GM18517 (cell line): ENCODE data around the gene KRTAP10-10.
"Not testable (repeated sequence)": the region's sequence is repeated elsewhere in the genome, so short reads cannot be mapped to it uniquely, and the experiment has no call there.

ENCODE experiments used
- ATAC-seq: cut with Tn5 transposase; IDR thresholded peaks from one replicate; pipeline ENCODE4 v1.9.1; 2021; ENCODE audit warnings: mild to moderate bottlenecking, moderate library complexity; ENCODE audit not compliant: unreplicated experiment

KRTAP10-10 gene, protein sequence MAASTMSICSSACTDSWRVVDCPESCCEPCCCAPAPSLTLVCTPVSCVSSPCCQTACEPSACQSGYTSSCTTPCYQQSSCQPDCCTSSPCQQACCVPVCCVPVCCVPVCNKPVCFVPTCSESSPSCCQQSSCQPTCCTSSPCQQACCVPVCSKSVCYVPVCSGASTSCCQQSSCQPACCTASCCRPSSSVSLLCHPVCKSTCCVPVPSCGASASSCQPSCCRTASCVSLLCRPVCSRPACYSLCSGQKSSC

DNA sequence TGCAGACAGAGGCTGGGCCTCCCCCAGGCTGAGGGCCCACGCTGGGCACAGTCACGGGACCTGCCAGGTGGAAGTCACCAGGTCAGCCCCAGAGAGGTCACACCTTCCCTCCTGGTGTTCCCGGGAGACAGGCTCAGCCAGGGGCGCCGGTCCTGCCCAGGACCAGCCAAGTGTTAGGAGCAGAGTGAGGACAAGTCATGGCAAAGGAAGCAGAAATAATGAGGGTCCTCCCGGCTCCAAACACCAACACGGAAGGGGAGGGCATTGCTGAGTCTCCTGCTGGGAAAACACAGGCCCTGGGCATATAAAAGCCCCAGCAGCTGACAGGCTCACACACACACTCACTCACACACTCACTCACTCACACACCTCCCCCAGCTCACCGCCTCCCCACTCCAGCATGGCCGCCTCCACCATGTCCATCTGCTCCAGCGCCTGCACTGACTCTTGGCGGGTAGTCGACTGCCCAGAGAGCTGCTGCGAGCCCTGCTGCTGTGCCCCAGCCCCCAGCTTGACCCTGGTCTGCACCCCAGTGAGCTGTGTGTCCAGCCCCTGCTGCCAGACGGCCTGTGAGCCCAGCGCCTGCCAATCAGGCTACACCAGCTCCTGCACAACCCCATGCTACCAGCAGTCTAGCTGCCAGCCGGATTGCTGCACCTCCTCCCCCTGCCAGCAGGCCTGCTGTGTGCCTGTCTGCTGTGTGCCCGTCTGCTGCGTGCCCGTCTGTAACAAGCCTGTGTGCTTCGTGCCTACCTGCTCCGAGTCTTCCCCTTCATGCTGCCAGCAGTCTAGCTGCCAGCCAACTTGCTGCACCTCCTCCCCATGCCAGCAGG is at the start of gene KRTAP10-10:
KRTAP10-10 (plus strand) TSS at position 339 of the 833 bp plus-strand sequence; CDS start at position 401, 62 bp downstream.
- ATAC-seq, result no peak

DNA sequence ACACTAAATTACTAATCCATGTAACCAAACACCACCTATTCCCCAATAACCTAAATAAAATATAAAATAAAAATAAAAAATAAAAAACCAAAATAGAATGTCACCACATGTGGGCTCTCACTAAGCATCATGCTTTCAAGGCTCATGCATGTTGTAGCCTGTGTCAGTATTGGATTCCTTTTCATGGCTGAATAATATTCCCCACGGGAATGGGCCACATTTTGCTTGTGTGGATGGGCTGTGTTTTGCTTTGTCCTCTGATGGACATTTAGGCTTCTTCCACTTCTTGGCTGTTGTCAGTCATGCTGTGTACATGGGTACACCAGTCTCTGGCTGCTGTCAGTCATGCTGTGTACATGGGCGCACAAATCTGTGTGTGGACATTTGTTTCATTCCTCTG is 48.1 kb upstream of the KRTAP10-10 start:
- ATAC-seq, result no peak

DNA sequence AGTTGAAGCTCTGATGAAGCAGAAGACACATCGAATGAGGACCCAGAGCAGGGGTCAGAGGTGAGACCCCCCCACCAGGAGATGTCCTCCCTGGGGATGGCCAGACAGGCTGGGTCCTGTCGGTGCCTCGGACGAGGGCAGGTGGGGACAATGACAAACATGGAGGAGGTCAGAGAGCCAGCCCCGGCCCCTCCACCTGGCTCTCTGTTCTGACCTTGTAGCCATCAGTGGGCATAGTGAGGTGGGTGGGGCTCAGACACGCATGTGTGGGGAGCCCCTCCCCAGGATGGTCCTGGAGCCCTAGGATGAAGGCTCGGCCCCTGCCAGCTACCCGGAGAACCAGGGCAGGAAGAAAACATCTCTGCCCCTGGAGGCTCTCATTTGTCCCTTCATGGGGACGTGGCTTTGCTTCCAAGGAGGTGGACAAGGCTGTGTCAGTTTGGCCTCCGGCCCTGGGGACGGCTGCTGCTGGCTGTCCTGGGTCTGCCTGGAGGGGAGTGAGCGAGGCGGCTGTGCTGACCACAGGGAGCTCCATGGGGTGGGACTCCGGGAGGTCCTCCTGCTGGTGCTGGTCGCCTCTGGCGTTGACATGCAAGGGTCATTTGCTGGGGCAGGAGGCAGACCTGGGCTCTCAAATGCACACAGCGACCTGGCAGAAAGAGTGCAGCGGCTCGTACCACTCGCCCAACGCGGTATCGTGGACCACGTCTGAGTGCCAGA is 47.4 kb upstream of the KRTAP10-10 start:
- ATAC-seq, result no peak

DNA sequence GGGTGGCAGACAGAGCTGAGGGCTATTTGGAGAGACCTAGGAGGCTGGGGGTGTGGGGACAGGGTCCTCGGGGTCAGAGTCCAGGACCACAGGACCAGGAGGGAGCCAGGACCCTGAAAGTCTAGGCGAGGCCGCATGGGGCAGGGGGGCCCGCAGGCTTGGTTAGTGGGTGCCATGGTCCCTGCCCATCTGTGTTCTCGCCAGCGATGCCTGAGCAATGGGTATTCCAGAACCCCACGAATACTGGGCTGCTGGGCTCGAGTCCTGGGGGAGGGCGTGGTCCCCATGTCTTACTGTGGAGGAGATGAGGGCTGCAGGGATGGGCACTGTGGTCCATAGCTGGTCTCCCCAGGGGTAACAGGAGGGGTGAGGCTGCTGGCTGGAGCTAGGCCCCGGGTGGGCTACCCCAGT is 46.8 kb upstream of the KRTAP10-10 start:
- ATAC-seq, result no peak

DNA sequence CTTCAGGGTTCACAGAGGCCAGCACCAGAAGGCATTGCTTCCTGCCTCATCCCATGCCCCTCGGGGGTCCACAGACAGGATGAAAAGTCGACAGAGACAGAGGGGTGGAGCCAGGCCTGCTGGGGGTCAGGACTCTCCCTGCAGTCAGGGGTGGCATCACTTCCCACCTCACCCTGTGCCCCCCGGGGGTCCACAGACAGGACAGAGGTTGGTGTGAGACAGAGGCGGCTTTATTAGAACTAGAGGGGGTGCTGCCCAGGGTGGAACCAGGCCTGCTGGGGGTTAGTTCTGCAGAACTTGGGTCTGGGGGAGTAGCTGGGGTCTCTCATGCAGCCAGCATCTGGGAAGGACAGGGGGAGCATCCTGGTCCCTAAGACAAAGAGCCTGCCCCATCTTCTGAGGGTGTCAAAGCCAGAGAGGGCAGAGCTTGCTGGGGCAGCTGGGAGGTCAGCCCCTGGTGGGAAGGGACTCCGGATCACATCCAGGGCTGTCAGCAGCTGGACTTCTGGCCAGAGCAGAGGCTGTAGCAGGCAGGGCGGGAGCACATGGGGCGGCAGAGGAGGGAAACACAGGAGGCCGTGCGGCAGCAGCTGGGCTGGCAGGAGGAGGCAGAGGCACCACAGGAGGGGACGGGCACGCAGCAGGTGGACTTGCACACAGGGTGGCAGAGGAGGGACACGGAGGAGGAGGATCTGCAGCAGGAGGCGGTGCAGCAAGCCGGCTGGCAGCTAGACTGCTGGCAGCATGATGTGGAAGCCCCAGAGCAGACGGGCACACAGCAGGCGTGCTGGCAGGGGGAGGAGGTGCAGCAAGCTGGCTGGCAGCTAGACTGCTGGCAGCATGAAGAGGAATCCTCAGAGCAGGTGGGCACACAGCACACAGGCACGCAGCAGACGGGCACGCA is 46.0 kb upstream of the KRTAP10-10 start:
- ATAC-seq, result not testable (repeated sequence)

DNA sequence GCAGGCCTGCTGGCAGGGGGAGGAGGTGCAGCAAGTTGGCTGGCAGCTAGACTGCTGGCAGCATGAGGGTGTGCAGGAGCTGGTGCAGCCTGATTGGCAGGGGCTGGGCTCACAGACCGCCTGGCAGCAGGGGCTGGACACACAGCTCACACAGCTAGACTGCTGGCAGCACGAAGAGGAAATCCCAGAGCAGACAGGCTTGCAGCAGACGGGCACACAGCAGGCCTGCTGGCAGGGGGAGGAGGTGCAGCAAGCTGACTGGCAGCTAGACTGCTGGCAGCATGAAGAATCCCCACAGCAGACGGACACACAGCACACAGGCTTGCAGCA is 45.4 kb upstream of the KRTAP10-10 start:
- ATAC-seq, result not testable (repeated sequence)

DNA sequence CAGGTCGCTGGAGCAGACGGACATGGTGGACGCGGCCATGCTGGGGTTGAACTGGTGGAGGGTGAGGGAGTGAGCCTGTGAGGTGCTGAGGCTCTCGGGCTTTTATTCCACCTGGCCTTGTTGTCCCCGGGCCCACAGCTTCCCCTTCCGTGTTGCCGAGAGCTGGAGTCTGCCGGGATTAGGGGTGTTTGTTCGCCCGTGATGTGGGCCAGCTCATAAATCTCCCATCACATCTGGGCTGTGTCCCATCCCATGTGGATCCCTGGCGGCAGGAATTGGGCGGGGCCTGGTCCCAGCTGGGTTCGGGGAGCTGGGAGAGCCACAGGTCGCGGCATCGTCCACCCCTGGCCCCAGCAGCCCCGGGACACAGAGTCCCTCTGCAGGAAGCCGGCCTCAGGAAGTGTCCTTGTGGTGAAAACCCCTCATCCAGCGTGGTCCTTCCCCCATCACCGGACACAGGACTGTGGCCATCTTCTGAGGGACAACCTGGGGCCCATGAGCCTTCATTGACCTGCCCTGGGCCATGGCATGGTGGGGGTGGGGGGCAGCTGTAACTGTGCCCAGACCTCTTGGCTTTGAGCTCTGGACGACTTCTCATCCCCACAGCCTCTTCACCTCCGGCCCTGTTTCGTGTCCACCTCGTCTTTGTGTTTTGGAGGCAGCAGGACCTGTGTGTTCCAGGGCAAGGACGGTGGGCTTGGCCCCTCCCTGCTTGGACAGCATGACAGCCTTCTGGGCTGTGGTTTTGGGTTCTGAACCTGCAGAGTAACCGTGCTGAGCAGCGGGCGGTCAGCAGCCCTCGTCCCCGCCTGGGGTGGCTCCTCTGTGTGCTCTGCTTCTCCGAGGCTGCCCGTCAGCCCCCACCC is 44.5 kb upstream of the KRTAP10-10 start, which contains the start of gene KRTAP10-6:
KRTAP10-6 (minus strand) TSS at position 60 of the 866 bp plus-strand sequence; CDS start at position 39, 21 bp downstream.
- ATAC-seq, result no peak

DNA sequence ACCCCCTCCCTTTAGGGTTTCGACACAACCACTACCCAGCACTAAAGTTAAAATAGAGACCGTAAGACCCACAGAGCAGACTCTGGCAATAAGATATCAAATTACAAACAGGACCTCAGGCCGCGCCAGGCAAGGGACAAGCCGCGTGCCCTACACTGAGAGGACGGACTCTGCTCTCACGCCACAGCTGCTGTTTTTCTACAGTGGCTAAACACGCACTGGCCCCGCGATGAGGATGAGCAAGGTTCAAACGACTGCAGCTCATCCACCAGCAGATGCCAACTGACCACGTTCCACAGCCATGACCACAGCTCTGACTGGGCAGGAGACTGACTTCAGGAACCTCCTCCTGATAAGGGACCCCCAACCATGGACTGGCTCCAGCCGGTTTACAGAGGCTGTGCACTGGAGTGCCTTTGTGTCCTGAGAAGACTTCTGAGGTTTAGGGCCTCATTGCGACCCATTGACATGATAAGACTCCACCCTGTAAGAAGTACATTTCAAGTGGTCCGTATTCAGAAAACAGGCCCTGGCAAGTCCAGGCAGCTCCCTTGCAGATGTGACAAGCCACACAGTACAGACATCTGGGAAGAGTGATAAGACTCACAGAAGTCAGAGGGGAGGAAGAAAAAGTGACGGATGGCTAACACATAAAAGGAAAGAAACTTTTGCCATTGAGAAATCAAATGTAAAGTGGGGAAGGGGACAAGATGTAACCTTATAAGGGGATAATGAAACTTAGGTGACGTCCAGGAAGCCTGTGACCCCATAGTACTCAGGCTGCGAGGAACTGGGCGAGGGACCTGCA is 43.4 kb upstream of the KRTAP10-10 start:
- no peak for ATAC-seq

DNA sequence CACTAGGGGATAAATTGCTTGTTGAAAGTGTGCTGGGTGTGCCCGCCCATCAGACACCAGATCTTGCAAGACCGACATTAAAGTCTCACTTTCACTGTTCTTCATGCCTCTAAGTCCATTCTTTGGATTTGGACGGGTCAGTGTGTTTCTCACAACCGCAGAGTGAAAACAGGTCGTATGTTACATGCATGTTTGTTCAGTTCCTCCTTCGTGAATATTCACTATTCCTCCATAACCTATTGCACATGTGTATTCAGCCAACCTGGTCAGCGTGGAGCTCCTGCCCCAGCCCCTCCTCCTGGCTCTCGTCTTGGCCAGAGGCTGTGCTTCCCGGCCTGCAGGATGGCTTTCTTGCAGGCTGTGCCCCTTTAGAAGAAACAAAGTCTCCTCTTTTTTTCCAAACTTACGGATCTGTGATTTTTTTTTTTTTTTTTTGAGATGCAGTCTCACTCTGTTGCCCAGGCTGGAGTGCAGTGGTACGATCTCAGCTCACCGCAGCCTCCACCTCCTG is 42.7 kb upstream of the KRTAP10-10 start:
- ATAC-seq, result no peak

DNA sequence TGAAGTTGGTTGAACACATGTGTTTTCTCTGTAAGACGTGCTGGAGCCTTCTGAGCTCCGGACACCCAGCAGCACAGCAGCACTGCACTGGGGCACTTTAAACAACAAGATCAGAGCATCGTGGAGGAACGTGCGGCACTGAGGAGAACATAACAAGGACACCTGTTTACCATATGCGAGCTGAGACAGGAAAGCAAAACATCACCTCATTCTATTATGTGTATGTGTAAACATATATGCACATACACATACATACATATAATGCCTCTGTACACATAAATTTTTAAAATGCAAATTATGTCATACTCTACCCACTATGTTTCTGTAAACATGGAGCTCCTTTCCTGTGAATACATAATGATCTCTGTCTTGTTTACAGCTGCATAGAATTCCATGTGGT is 41.6 kb upstream of the KRTAP10-10 start:
- no peak for ATAC-seq

DNA sequence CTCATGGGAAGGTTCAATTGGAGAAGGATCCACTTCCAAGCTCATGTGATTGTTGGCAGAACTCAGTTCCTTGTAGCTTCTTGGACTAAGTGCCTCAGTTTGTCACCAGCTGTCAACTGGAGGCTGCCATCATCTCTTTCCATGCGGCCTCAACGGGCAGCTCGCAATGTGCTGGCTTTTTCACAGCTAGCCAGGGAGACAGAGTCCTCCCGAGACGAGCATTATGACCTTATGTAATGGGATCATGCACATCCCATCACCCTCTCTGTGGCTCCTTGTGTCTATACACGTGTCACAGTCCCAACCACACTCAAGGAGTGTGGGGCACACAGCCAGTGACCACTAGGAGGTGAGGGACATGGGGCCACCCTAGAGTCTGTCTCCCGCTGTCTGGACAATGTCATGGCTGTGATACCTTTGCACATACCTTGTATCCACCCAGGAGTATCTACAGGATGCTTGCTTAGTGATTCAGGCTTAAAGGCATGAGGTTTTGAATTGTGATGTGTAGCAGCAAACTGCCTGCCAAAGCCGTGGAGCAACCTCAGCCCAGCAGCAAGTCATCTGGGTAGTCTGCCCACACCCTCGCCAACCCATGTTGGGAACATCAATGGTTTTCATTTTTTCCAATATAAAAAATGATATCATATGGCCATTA is 41.0 kb upstream of the KRTAP10-10 start:
- ATAC-seq, result no peak

DNA sequence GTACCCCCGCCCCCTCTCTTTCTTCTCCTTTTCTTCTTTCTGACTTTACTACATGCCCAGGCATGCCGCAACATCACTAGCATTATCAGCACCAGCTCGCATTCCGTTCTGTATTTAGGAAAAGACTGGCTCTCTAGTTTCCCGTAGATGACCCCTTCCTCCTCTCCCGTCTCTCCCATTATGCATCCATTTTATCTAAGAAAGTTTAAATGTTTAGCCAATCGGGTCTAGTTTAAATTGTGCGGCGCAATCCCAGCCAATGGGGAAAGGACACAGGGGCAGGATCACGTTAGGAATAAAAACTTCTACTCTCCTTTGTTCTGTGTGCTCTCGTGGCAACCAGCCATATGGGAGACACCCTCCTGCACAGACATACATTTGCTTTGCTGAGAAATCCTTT is 39.1 kb upstream of the KRTAP10-10 start:
- no peak for ATAC-seq

DNA sequence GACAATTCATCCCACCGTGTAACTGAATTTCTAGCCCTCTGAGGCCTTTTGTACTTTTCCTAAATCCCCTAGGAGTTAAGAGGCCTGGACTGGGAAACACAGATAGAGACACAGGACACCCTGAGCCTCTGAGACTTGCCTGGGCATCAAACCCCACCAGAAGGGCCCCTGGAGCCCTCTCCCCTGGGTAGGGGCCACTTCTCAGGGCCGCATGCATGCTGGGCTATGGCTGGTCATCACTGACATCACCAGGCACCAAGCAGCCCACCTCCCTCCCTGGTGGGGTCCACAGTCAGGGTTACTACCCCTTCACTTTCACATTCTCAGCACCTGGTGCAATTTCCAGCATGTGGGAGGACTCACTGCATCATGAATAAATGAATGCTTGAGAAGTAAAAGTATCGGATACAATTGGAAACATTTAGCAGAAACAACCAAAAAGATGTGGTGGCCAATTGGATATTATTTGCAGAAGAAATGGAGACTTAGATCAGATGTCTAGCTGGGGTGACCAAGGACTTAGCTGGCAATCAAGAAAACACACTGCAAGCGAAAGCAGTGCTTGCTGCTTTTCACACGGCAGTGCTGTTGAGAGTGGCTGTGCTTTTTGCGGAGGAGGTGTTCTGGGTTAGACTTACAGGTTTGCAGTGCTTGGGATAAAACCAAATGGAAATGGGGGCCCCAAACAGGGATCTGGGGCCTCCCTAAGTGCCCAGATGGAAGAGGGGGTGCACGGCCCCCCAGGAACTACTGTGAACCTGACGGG is 37.7 kb upstream of the KRTAP10-10 start:
- ATAC-seq, result no peak

DNA sequence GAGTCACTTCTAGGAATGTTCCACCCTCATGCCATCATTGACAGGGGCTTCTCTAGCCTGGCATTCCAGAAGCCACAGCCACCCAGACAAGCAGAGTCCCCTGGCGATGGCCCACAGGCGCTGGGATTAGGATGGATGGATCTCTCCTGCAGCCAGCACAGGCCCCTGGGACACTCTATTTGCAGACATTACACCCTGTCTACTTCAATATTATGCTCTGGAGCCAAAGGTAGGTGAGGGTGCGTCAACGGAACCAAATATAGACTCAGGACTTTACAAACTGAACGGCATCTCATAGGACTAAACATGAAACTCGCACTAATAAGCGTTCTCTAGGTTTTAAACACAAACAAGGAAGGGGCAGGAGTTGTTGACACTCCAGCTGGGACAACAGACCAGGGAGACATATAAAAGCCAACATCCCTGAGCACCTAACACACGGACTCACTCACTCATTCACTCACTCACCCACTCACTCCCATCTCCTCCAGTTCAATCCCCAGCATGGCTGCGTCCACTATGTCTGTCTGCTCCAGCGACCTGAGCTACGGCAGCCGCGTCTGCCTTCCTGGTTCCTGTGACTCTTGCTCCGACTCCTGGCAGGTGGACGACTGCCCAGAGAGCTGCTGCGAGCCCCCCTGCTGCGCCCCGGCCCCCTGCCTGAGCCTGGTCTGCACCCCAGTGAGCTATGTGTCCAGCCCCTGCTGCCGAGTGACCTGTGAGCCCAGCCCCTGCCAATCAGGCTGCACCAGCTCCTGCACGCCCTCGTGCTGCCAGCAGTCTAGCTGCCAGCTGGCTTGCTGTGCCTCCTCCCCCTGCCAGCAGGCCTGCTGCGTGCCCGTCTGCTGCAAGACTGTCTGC is 36.8 kb upstream of the KRTAP10-10 start, which contains the start of gene KRTAP10-7:
KRTAP10-7 (plus strand) TSS at position 480 of the 861 bp plus-strand sequence; CDS start at position 505, 25 bp downstream.
- ATAC-seq, result not testable (repeated sequence)

DNA sequence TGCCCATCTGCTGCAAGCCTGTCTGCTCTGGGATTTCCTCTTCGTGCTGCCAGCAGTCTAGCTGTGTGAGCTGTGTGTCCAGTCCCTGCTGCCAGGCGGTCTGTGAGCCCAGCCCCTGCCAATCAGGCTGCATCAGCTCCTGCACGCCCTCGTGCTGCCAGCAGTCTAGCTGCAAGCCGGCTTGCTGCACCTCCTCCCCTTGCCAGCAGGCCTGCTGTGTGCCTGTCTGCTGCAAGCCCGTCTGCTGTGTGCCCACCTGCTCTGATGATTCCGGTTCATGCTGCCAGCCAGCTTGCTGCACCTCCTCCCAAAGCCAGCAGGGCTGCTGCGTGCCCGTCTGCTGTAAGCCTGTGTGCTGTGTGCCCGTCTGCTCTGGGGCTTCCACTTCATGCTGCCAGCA is 36.1 kb upstream of the KRTAP10-10 start:
- ATAC-seq, result not testable (repeated sequence)
